Subcutaneous abdominal adipose tissue (tissue), 5 donors: ENCODE measurements around the gene SMURF2.

Experiments used
- H3K27ac ChIP-seq: one replicate; pipeline ENCODE4 v1.7.0; 2013; ENCODE audit warnings: low read depth, mild to moderate bottlenecking, inconsistent platforms, low read length, moderate library complexity
- H3K27me3 ChIP-seq, 5 donors: one replicate each; pipeline ENCODE4 v1.7.0; 2013; ENCODE audit warnings: low read length in 5 of 5, inconsistent platforms in 1 of 5; ENCODE audit not compliant: control insufficient read depth in 5 of 5, insufficient read depth in 4 of 5
- H3K36me3 ChIP-seq, 5 donors: one replicate each; pipeline ENCODE4 v1.7.0; 2013; ENCODE audit warnings: low read length in 5 of 5; ENCODE audit not compliant: control insufficient read depth in 5 of 5, insufficient read depth in 5 of 5
- H3K4me1 ChIP-seq, 5 donors: one replicate each; pipeline ENCODE4 v1.7.0; 2013; ENCODE audit warnings: low read length in 5 of 5, mild to moderate bottlenecking in 3 of 5, moderate library complexity in 1 of 5; ENCODE audit not compliant: control insufficient read depth in 5 of 5, insufficient read depth in 5 of 5
- H3K4me3 ChIP-seq, 5 donors: one replicate each; pipeline ENCODE4 v1.7.0; 2013; ENCODE audit warnings: low read length in 5 of 5, low read depth in 1 of 5
- H3K9ac ChIP-seq, 5 donors: one replicate each; pipeline ENCODE4 v1.7.0; 2013; ENCODE audit warnings: low read length in 5 of 5, mild to moderate bottlenecking in 4 of 5, moderate library complexity in 3 of 5
- H3K9me3 ChIP-seq, 5 donors: one replicate each; pipeline ENCODE4 v1.7.0; 2013; ENCODE audit warnings: low read length in 5 of 5; ENCODE audit not compliant: control insufficient read depth in 5 of 5
- donor health status: healthy.
- donor health status: healthy.
- donor health status: healthy.
- donor health status: healthy.
- donor health status: healthy.

SMURF2 gene

GRCh38 chr17:64632606-64633005 lies 29.5 kb downstream of the SMURF2 start:
- Histone ChIP-seq H3K4me1 (peaks cover 0 to 20% (median 15%) of the 10 kb centered on the region in 5 donors), H3K9me3 (no peaks in the 10 kb centered on the region)

DNA sequence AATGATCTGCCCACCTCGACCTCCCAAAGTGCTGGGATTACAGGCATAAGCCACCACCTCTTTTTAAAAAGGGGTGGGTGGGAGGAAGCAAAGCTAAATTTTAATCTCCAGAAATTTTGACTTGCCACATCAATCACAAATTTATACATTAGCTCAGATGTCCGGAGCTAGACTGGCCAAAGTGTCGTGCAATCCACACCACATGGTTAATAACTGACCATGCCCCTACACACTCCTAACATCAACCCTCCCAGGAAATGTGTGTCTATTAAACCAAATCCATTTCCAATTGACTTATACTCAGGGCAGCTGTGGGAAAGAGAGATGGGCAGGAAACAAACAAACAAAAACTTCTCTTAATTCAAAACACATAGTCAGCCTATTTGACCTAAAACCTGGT lies 29.9 kb downstream of the SMURF2 start:
- Histone ChIP-seq H3K9ac (no peak overlapping the region), H3K36me3 (no peaks in the 10 kb centered on the region), H3K4me3 (no peak overlapping the region), H3K4me1 (peaks cover 0 to 20% (median 15%) of the 10 kb centered on the region in 5 donors), H3K27ac (no peak overlapping the region), H3K27me3 (no peaks in the 10 kb centered on the region), H3K9me3 (no peaks in the 10 kb centered on the region)

More at GRCh38 chr17:64632606-64633005, 29.5 kb downstream of the SMURF2 start:
- no peaks in the 10 kb centered on the region for H3K27me3 ChIP-seq
- no peaks in the 10 kb centered on the region for H3K36me3 ChIP-seq
- H3K9ac ChIP-seq = peak overlapping the region in 1 of 5 donors; percentile 30
- H3K4me3 ChIP-seq = no peak overlapping the region
- H3K27ac ChIP-seq = no peak overlapping the region

- Histone ChIP-seq H3K4me3 (no peak overlapping the region), H3K27me3 (no peaks in the 10 kb centered on the region), H3K27ac (no peak overlapping the region), H3K4me1 (peaks cover 0 to 16% (median 13%) of the 10 kb centered on the region in 5 donors), H3K36me3 (no peaks in the 10 kb centered on the region), H3K9me3 (no peaks in the 10 kb centered on the region), H3K9ac (no peak overlapping the region)
Observed at GRCh38 chr17:64630309-64631223, 31.5 kb downstream of the SMURF2 start.

DNA sequence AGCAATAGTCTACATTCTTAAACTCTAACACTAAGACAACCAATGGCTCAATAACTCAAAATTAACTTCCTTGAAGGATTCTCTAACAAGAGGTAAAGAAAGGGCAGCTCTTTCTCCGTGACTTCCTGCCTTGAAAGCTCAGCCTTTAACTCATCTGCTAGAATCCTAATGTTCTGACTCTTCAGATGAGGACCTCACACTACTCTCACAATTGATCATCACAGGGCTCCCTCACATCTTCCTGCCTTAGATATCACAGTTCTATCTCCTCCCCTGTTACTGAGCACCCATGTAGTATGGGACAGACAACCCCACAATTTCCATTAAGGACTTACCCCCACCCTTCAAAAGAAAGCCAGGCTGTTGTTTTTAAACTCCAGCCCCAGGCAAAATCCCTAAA lies 33.5 kb downstream of the SMURF2 start:
- Histone ChIP-seq H3K9ac (peak overlapping the region in 1 of 5 donors; percentile 7), H3K27me3 (no peaks in the 10 kb centered on the region), H3K27ac (no peak overlapping the region), H3K36me3 (no peaks in the 10 kb centered on the region), H3K4me1 (peaks cover 0 to 20% (median 13%) of the 10 kb centered on the region in 5 donors), H3K4me3 (no peak overlapping the region), H3K9me3 (no peaks in the 10 kb centered on the region)

GRCh38 chr17:64627797-64628196 lies 34.3 kb downstream of the SMURF2 start:
- Histone ChIP-seq H3K36me3 (no peaks in the 10 kb centered on the region), H3K9ac (no peak overlapping the region), H3K4me3 (no peak overlapping the region), H3K27me3 (no peaks in the 10 kb centered on the region), H3K4me1 (peaks cover 0 to 25% (median 12%) of the 10 kb centered on the region in 5 donors), H3K27ac (no peak overlapping the region), H3K9me3 (no peaks in the 10 kb centered on the region)

- Histone ChIP-seq H3K36me3 (no peaks in the 10 kb centered on the region), H3K4me1 (peaks cover 0 to 17% (median 6%) of the 10 kb centered on the region in 5 donors), H3K27ac (no peak overlapping the region), H3K9ac (no peak overlapping the region), H3K9me3 (no peaks in the 10 kb centered on the region), H3K27me3 (no peaks in the 10 kb centered on the region), H3K4me3 (no peak overlapping the region)
Observed at GRCh38 chr17:64626827-64627226, 35.3 kb downstream of the SMURF2 start.

DNA sequence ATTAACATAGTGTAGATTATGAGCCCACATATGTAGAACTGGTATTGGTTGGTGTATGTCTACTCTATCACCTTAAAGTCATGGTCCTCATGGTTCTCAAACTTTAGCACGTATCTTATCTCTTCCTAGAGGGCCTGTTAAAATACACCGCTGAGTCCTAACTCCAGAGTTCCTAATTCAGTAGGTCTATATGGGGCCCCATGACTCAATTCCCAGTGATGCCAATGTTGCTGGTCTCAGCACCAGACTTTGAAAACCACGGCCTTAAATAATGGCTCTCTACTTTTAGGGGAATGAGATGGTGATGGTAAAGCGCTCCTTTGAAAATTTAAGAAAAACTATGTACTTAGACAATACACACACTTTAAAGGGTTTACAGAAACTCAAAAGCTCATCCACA lies 36.6 kb downstream of the SMURF2 start:
- H3K9ac ChIP-seq = no peak overlapping the region
- H3K36me3 ChIP-seq = no peaks in the 10 kb centered on the region
- no peaks in the 10 kb centered on the region for H3K9me3 ChIP-seq
- H3K27me3 ChIP-seq = no peaks in the 10 kb centered on the region
- no peak overlapping the region for H3K4me3 ChIP-seq
- H3K27ac ChIP-seq = no peak overlapping the region
- H3K4me1 ChIP-seq = peaks cover 0 to 15% (median 2%) of the 10 kb centered on the region in 5 donors

DNA sequence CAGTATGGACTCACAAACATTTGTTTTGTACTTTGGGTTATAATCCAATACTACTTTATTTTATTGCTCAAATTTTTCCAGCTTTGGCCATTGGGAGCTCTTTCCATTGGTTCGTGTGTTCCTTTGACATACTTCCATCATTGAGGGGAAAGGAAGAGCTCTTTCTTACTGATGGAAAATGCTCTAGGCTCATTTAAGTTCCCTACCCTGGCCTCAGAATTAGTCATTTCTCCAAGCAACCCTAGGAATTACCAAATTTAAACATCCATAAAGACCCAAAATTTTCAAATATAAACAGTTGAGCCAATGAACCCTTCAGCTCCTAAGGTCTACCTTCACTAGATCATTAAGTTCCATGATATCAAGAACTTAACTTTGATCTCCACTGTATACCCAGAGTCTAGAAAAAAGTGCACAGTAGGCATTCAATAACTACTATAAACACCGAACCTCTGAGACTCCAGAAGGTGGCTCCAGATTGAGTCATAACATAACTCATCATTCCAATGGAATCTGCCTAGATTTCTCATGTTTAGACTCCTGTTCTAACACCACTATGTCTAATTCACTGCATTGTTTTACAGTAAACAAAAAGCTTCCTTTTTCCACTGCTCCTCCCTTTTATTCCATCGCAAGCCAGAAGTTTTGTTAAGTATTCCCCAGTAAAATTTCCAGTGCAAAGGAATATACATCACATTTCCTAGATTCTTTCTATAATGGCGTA lies 39.0 kb downstream of the SMURF2 start:
- Histone ChIP-seq H3K27me3 (no peaks in the 10 kb centered on the region), H3K4me1 (peaks cover 0 to 12% (median 0%) of the 10 kb centered on the region in 5 donors), H3K36me3 (no peaks in the 10 kb centered on the region), H3K9me3 (no peaks in the 10 kb centered on the region), H3K4me3 (no peak overlapping the region), H3K27ac (no peak overlapping the region), H3K9ac (no peak overlapping the region)

- Histone ChIP-seq H3K27ac (no peak overlapping the region), H3K27me3 (no peaks in the 10 kb centered on the region), H3K36me3 (no peaks in the 10 kb centered on the region), H3K4me1 (peaks cover 0 to 12% (median 0%) of the 10 kb centered on the region in 5 donors), H3K4me3 (no peak overlapping the region), H3K9ac (no peak overlapping the region), H3K9me3 (no peaks in the 10 kb centered on the region)
Observed at GRCh38 chr17:64621772-64622171, 40.3 kb downstream of the SMURF2 start.

- no peak overlapping the region for H3K9ac ChIP-seq
- no peaks in the 10 kb centered on the region for H3K9me3 ChIP-seq
- H3K27ac ChIP-seq = no peak overlapping the region
- no peak overlapping the region for H3K4me3 ChIP-seq
- no peaks in the 10 kb centered on the region for H3K27me3 ChIP-seq
- H3K36me3 ChIP-seq = no peaks in the 10 kb centered on the region
- peaks cover 0 to 21% (median 12%) of the 10 kb centered on the region in 5 donors for H3K4me1 ChIP-seq
Observed at GRCh38 chr17:64618848-64619247, 43.3 kb downstream of the SMURF2 start.
